ENCODE data around the gene TCF7L2. TPM values are rescaled to one million over a fixed set of nuclear protein-coding genes. Genes with fewer than 3 reads are reported as not detected.
"Not testable (repeated sequence)": the region's sequence is repeated elsewhere in the genome, so short reads cannot be mapped to it uniquely, and the experiment has no call there.

TCF7L2 gene
- total and polyA plus RNA-seq, 4 donors, result 9.1 to 32.3 (median 21.4) TPM

GRCh38 chr10:113108948-113109347, 158.9 kb downstream of the TCF7L2 start:
- no peaks in the 10 kb centered on the region for H3K9me3 ChIP-seq (ENCODE audit: control insufficient read depth in 4 of 4, insufficient read depth in 3 of 4, low read length in 3 of 4)
- ATAC-seq (ENCODE audit: insufficient read depth, low FRiP score), result no peak
- DNase-seq, result no peak
- peaks cover 0 to 6% (median 1%) of the 10 kb centered on the region in 4 donors for H3K36me3 ChIP-seq (ENCODE audit: control insufficient read depth in 4 of 4, insufficient read depth in 4 of 4, low read length in 4 of 4)
- peaks cover 0 to 14% (median 2%) of the 10 kb centered on the region in 5 donors for H3K4me1 ChIP-seq (ENCODE audit: control insufficient read depth in 5 of 5, insufficient read depth in 5 of 5, low read length in 5 of 5)
- no peak overlapping the region for H3K9ac ChIP-seq (ENCODE audit: insufficient read depth in 1 of 2, low read length in 2 of 2)
- WGBS, 2 donors, result 98% methylated on average over 8 of the region's 8 CpGs
- H3K27ac ChIP-seq (ENCODE audit: low read depth in 1 of 2, low read length in 1 of 2), result no peak overlapping the region
- no peak for TF ChIP-seq CTCF (IDR thresholded peaks at IDR 0.05; ENCODE audit: control extremely low read depth, extremely low read depth)
- H3K27me3 ChIP-seq (ENCODE audit: control insufficient read depth in 3 of 3, insufficient read depth in 3 of 3, low read length in 2 of 3), result no peaks in the 10 kb centered on the region
- H3K4me3 ChIP-seq, result no peak overlapping the region

- DNase-seq; ATAC-seq (ENCODE audit: insufficient read depth, low FRiP score); H3K27me3 ChIP-seq (ENCODE audit: control insufficient read depth in 3 of 3, insufficient read depth in 3 of 3, low read length in 2 of 3); H3K27ac ChIP-seq (ENCODE audit: low read depth in 1 of 2, low read length in 1 of 2); H3K36me3 ChIP-seq (ENCODE audit: control insufficient read depth in 4 of 4, insufficient read depth in 4 of 4, low read length in 4 of 4); H3K9ac ChIP-seq (ENCODE audit: insufficient read depth in 1 of 2, low read length in 2 of 2); H3K9me3 ChIP-seq (ENCODE audit: control insufficient read depth in 4 of 4, insufficient read depth in 3 of 4, low read length in 3 of 4); H3K4me3 ChIP-seq; H3K4me1 ChIP-seq (ENCODE audit: control insufficient read depth in 5 of 5, insufficient read depth in 5 of 5, low read length in 5 of 5): not testable (repeated sequence)
- 93 to 94% methylated on average over 4 of the region's 4 CpGs for WGBS, 2 donors
Measured at GRCh38 chr10:113109482-113109881, 159.4 kb downstream of the TCF7L2 start.

- Histone ChIP-seq H3K4me3 (no peak overlapping the region), H3K36me3 (ENCODE audit: control insufficient read depth in 4 of 4, insufficient read depth in 4 of 4, low read length in 4 of 4) (no peaks in the 10 kb centered on the region), H3K9ac (ENCODE audit: insufficient read depth in 1 of 2, low read length in 2 of 2) (no peak overlapping the region), H3K4me1 (ENCODE audit: control insufficient read depth in 5 of 5, insufficient read depth in 5 of 5, low read length in 5 of 5) (peaks cover 0 to 5% (median 0%) of the 10 kb centered on the region in 5 donors), H3K27me3 (ENCODE audit: control insufficient read depth in 3 of 3, insufficient read depth in 3 of 3, low read length in 2 of 3) (no peaks in the 10 kb centered on the region), H3K27ac (ENCODE audit: low read depth in 1 of 2, low read length in 1 of 2) (no peak overlapping the region), H3K9me3 (ENCODE audit: control insufficient read depth in 4 of 4, insufficient read depth in 3 of 4, low read length in 3 of 4) (no peaks in the 10 kb centered on the region)
- DNase-seq, result no peak
- WGBS, 2 donors, result 98% methylated on average over 3 of the region's 3 CpGs
- ATAC-seq (ENCODE audit: insufficient read depth, low FRiP score), result no peak
- TF ChIP-seq CTCF (IDR thresholded peaks at IDR 0.05; ENCODE audit: control extremely low read depth, extremely low read depth), result no peak
Measured at GRCh38 chr10:113111260-113111659, 161.2 kb downstream of the TCF7L2 start.

DNA sequence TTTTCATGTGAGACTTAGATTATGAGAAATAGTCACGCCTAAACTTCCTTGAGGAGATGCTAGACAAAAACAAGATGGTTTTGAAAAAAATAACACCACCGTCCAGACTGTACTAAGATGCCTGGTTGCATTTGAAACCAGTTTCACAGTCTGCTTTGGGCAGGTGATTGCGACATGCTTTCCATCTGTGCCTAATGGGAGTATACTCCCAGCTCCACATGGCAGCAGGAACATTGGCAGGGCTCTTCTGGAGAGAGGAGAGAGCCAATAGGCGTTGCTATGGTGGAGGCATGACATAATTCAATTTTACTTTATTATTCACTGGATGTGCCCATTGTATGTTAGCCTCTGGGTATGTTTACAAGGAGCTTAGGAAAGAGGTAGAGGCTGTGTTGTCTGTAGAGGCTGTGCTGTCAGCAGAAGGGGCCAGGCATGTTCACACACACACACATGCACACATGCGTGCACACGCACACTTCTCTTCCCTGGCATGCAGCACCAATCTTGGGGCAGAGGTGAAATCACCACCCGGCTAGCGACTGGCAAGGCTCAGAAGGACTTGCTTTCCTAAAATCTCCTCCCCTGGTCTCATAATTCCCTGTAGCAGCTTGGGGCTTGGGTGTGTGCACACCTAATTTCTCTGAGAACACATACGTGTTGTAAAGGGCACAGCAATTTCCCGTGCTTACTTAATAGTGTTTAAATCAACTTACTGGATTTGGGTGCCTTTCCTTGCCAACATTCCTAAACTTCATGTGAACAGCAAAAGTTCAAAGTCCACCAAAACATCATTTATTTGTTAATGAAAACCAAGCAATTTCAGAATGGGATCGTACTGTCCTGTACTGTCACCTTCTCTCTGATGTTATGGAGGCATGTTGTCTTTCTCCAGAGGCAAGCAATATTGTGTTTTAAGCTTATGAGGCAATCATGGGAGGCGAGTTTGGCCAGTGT, 162.1 kb downstream of the TCF7L2 start:
- H3K36me3 ChIP-seq (ENCODE audit: control insufficient read depth in 4 of 4, insufficient read depth in 4 of 4, low read length in 4 of 4), result no peaks in the 10 kb centered on the region
- ATAC-seq (ENCODE audit: insufficient read depth, low FRiP score), result peak; percentile 32
- WGBS, 2 donors, result 76 to 77% methylated on average over 12 of the region's 12 CpGs
- H3K27me3 ChIP-seq (ENCODE audit: control insufficient read depth in 3 of 3, insufficient read depth in 3 of 3, low read length in 2 of 3), result no peaks in the 10 kb centered on the region
- no peak for TF ChIP-seq CTCF (IDR thresholded peaks at IDR 0.05; ENCODE audit: control extremely low read depth, extremely low read depth)
- H3K27ac ChIP-seq (ENCODE audit: low read depth in 1 of 2, low read length in 1 of 2), result peak overlapping the region in 1 of 2 donors; percentile 26
- no peak overlapping the region for H3K9ac ChIP-seq (ENCODE audit: insufficient read depth in 1 of 2, low read length in 2 of 2)
- H3K9me3 ChIP-seq (ENCODE audit: control insufficient read depth in 4 of 4, insufficient read depth in 3 of 4, low read length in 3 of 4), result no peaks in the 10 kb centered on the region
- peak in 2 of 3 donors; percentile 47 to 49 for DNase-seq
- no peak overlapping the region for H3K4me3 ChIP-seq
- peaks cover 0 to 5% (median 0%) of the 10 kb centered on the region in 5 donors for H3K4me1 ChIP-seq (ENCODE audit: control insufficient read depth in 5 of 5, insufficient read depth in 5 of 5, low read length in 5 of 5)
